Keratinocyte (primary cell): ENCODE results near the gene VRK3. TPM values are rescaled to one million over a fixed set of nuclear protein-coding genes. Genes with fewer than 3 reads are reported as not detected.
A peak's percentile ranks its signal among the peaks of the same experiment; 100 is the strongest.

Source experiments
- DNase-seq: peaks from one replicate; pipeline ENCODE4 v3.0.0-alpha.2; 2011; ENCODE audit warnings: low read depth, missing footprints, low spot score
- FAIRE-seq: peaks from 2 replicates; lab custom pipeline; 2011; peaks lifted over from hg19 to GRCh38; lab: Jason Lieb, UNC
- H2AFZ ChIP-seq: 2 replicates; pipeline ENCODE4 v1.6.0; 2012; ENCODE audit warnings: low read length, control low read depth, inconsistent platforms; ENCODE audit not compliant: control insufficient read depth
- H3K27ac ChIP-seq: 2 replicates; pipeline ENCODE4 v1.5.1; 2011; ENCODE audit warnings: low read length; ENCODE audit not compliant: control insufficient read depth, insufficient read depth
- H3K27me3 ChIP-seq: 3 replicates; pipeline ENCODE4 v1.6.0; 2011; ENCODE audit warnings: low read length; ENCODE audit not compliant: control insufficient read depth, insufficient read depth; ENCODE audit errors: extremely low read depth
- H3K36me3 ChIP-seq, 2 experiments: 2 replicates in 1 of 2; 3 replicates in 1 of 2; pipeline ENCODE4 v1.5.1; 2011; ENCODE audit warnings: low read length in 2 of 2, mild to moderate bottlenecking in 1 of 2; ENCODE audit not compliant: control insufficient read depth in 2 of 2, insufficient read depth in 2 of 2; ENCODE audit errors: extremely low read depth in 1 of 2
- H3K4me1 ChIP-seq: 3 replicates; pipeline ENCODE4 v1.5.1; 2011; ENCODE audit warnings: low read length; ENCODE audit not compliant: control insufficient read depth, insufficient read depth; ENCODE audit errors: extremely low read depth
- H3K4me2 ChIP-seq: 3 replicates; pipeline ENCODE4 v1.6.0; 2011; ENCODE audit warnings: low read depth, low read length; ENCODE audit not compliant: control insufficient read depth, insufficient read depth; ENCODE audit errors: extremely low read depth
- H3K4me3 ChIP-seq, 3 experiments: fragments of 200-600 bp in 1 of 3; sonication (generic) in 1 of 3; 2 replicates in 2 of 3; 3 replicates in 1 of 3; pipeline ENCODE4 v1.5.1; 2011 to 2016; ENCODE audit warnings: low read length in 3 of 3, mild to moderate bottlenecking in 3 of 3, control low read depth in 2 of 3, inconsistent platforms in 1 of 3, low read depth in 1 of 3, mixed read lengths in 1 of 3, mixed run types in 1 of 3, moderate library complexity in 1 of 3; ENCODE audit not compliant: control insufficient read depth in 2 of 3, insufficient read depth in 2 of 3; ENCODE audit errors: extremely low read depth in 1 of 3
- H3K79me2 ChIP-seq: 2 replicates; pipeline ENCODE4 v1.6.0; 2012; ENCODE audit warnings: low read length; ENCODE audit not compliant: control insufficient read depth, insufficient read depth
- H3K9ac ChIP-seq: 3 replicates; pipeline ENCODE4 v1.6.0; 2011; ENCODE audit warnings: low read length; ENCODE audit not compliant: control insufficient read depth, insufficient read depth; ENCODE audit errors: extremely low read depth
- H3K9me1 ChIP-seq: 3 replicates; pipeline ENCODE4 v1.6.0; 2011; ENCODE audit warnings: low read length; ENCODE audit not compliant: control insufficient read depth, insufficient read depth; ENCODE audit errors: extremely low read depth
- H3K9me3 ChIP-seq: 2 replicates; pipeline ENCODE4 v1.5.1; 2012; ENCODE audit warnings: low read depth, low read length; ENCODE audit not compliant: control insufficient read depth
- H4K20me1 ChIP-seq: 3 replicates; pipeline ENCODE4 v1.6.0; 2011; ENCODE audit warnings: low read length; ENCODE audit not compliant: control insufficient read depth, insufficient read depth; ENCODE audit errors: extremely low read depth
- EZH2 ChIP-seq: IDR thresholded peaks from one replicate; pipeline ENCODE4 v1.6.1; 2012; ENCODE audit warnings: inconsistent platforms, mild to moderate bottlenecking, low read length, moderate library complexity
- dilution Hi-C: fragments of 300-500 bp; cut with MboI; formaldehyde crosslinking; loops from one replicate; pipeline ENCODE4 v1.7.0; 2020; ENCODE audit warnings: low sequenced_read_pairs; ENCODE audit not compliant: extremely low pct_ligation_motif_present
- polyA plus RNA-seq, 5 experiments: library from polyadenylated mRNA; depleted of rRNA in 3 of 5; stranded (reverse) in 3 of 5; stranded (forward) in 1 of 5; unstranded in 1 of 5; fragments of >200 nt; gene quantifications; 1 replicate in 1 of 5; 2 replicates in 3 of 5; 3 replicates in 1 of 5; pipeline versions ENCODE4 v1.2.1 to v1.2.3, GENCODE V29; 2011 to 2012; ENCODE audit warnings: missing spikeins in 2 of 5, low read depth in 1 of 5, low replicate concordance in 1 of 5
- TF ChIP-seq, protein P1 (sequence below), 3 experiments: IDR thresholded peaks in 1 of 3; conservative IDR thresholded peaks in 1 of 3; optimal IDR thresholded peaks in 1 of 3; 2 replicates in 2 of 3; 3 replicates in 1 of 3; pipeline versions ENCODE3 to v1.5.1; 2011; ENCODE audit warnings: low read length in 3 of 3, mild to moderate bottlenecking in 3 of 3, moderate library complexity in 2 of 3, control low read depth in 1 of 3, inconsistent platforms in 1 of 3; ENCODE audit not compliant: insufficient read depth in 2 of 3; ENCODE audit errors: extremely low read depth in 1 of 3

Gene VRK3
- polyA plus RNA-seq, 1 donor (not counting 4 experiments of a cell fraction or from before 2014, with no cell fraction given), result 15.6 TPM

DNA sequence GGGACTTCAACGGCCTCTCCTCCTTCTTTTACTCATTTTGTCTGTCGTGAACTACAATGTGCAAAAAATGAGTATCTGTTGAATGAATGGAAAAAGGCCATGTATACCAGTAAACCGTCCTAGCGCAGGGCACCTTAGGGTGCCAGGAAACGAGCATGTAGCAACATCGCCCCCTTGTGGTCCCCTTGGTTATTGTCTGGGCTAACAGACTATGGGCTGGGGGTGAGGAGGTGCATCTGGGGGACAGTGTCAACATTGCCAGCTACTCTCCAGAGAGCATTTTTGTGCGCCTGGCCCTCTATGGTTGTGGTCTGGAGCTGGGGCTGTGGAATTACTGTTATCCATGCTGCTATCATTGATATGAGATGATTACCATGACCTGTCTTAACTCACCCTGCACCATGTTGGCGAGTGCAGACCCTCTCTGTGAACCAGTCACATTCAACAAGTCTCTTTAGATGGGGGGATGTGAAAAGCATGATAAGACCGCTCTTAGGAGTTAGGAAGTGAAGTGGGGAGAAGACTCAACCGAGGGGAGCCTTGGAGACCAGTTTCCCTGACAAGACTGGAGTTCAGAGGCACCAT is 41.4 kb downstream of the VRK3 start:
- no peaks in the 10 kb centered on the region for H3K79me2 ChIP-seq
- no peak overlapping the region for H3K4me3 ChIP-seq
- H4K20me1 ChIP-seq, result peaks cover 11% of the 10 kb centered on the region
- H3K27ac ChIP-seq, result no peak overlapping the region
- no peaks in the 10 kb centered on the region for H3K4me1 ChIP-seq
- H3K9me1 ChIP-seq, result no peaks in the 10 kb centered on the region
- peaks cover 8 to 13% of the 10 kb centered on the region in 2 experiments for H3K36me3 ChIP-seq
- H3K4me2 ChIP-seq, result no peak overlapping the region
- H3K9ac ChIP-seq, result no peak overlapping the region
- dilution Hi-C loops, result no loop called here
- DNase-seq, result no peak
- no peak overlapping the region for H2AFZ ChIP-seq
- TF ChIP-seq, protein P1, sequence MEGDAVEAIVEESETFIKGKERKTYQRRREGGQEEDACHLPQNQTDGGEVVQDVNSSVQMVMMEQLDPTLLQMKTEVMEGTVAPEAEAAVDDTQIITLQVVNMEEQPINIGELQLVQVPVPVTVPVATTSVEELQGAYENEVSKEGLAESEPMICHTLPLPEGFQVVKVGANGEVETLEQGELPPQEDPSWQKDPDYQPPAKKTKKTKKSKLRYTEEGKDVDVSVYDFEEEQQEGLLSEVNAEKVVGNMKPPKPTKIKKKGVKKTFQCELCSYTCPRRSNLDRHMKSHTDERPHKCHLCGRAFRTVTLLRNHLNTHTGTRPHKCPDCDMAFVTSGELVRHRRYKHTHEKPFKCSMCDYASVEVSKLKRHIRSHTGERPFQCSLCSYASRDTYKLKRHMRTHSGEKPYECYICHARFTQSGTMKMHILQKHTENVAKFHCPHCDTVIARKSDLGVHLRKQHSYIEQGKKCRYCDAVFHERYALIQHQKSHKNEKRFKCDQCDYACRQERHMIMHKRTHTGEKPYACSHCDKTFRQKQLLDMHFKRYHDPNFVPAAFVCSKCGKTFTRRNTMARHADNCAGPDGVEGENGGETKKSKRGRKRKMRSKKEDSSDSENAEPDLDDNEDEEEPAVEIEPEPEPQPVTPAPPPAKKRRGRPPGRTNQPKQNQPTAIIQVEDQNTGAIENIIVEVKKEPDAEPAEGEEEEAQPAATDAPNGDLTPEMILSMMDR (optimal IDR thresholded peaks at IDR 0.05 in 1 of 3, IDR thresholded peaks at IDR 0.05 in 1 of 3, conservative IDR thresholded peaks at IDR 0.05 in 1 of 3; ENCODE audit: extremely low read depth in 1 of 3, insufficient read depth in 2 of 3, low read length in 3 of 3), result peak; percentile 89 to 96 (median 89)
- no peak for TF ChIP-seq EZH2
- FAIRE-seq, result no peak
- no peaks in the 10 kb centered on the region for H3K27me3 ChIP-seq
- no peaks in the 10 kb centered on the region for H3K9me3 ChIP-seq

DNA sequence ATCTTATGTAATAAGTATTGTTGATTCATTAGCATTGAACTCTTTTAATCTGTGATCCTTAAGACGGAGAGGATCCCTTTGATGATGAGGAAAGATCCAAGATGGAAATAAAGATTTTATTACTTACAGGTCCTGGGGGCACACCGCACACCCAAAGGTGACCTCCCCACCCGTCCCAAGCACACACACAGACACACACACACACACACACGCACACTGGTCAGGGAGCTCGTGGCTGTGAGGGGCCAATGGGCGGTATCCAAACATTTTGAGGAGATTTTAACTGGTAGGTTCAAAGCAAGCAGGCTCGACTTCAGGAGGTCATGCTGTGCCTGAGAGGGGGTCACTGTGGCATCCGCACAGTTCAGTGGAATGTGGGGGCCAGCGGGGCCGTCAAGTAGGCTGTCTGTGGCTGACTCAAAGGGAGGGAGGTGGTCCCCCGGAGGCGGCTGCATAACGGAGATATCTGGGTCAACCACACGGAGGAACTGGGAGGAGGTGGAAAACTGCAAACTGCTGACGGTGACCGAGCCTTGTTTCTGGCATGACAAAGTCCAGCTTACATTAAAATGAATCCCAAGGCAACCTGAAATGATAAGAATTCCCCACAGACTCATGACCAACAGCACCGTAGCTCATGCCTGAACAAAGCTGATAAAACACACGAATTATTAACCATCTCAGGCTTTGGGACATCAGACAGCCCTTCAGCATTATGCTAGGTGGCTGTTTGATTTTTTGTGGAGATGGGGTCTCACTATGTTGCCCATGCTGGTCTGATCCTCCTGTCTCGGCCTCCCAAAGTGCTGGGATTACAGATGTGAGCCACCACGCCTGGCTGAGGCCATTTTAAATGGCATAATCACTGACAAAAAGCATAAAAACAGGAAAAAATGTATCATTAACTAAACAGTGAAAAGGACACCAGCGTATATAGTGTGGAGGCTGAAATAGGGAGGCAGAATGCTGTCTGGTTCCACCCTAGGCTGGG is 43.3 kb downstream of the VRK3 start:
- Histone ChIP-seq H4K20me1 (peaks cover 11% of the 10 kb centered on the region), H3K4me2 (no peak overlapping the region), H3K9ac (no peak overlapping the region), H3K9me3 (no peaks in the 10 kb centered on the region), H3K36me3 (peaks cover 4 to 10% of the 10 kb centered on the region in 2 experiments), H3K27me3 (no peaks in the 10 kb centered on the region), H3K4me1 (no peaks in the 10 kb centered on the region), H3K4me3 (no peak overlapping the region), H3K27ac (no peak overlapping the region), H3K9me1 (no peaks in the 10 kb centered on the region), H3K79me2 (no peaks in the 10 kb centered on the region), H2AFZ (no peak overlapping the region)
- DNase-seq (no peak), FAIRE-seq (no peak)
- dilution Hi-C loops, result no loop called here
- TF ChIP-seq, protein P1 (optimal IDR thresholded peaks at IDR 0.05 in 1 of 3, IDR thresholded peaks at IDR 0.05 in 1 of 3, conservative IDR thresholded peaks at IDR 0.05 in 1 of 3; ENCODE audit: extremely low read depth in 1 of 3, insufficient read depth in 2 of 3, low read length in 3 of 3), result no peak
- TF ChIP-seq EZH2, result no peak
